IPS-11a (cell line): ENCODE results near the gene FHL1.
"Not testable (repeated sequence)": the region's sequence is repeated elsewhere in the genome, so short reads cannot be mapped to it uniquely, and the experiment has no call there.

Experiments
- H3K4me3 ChIP-seq: one replicate; pipeline ENCODE4 v1.5.1; 2013; ENCODE audit warnings: low read depth, low read length, control low read depth

Gene FHL1

GRCh38 chrX:136206916-136207315 is 59.6 kb downstream of the FHL1 start:
- H3K4me3 ChIP-seq = no peak overlapping the region

- H3K4me3 ChIP-seq = no peak overlapping the region
Observed at GRCh38 chrX:136207546-136207945, 60.2 kb downstream of the FHL1 start.

GRCh38 chrX:136209016-136209738 is 61.8 kb downstream of the FHL1 start:
- no peak overlapping the region for H3K4me3 ChIP-seq

GRCh38 chrX:136209751-136210150 is 62.4 kb downstream of the FHL1 start:
- H3K4me3 ChIP-seq = no peak overlapping the region

GRCh38 chrX:136210243-136210642 is 62.9 kb downstream of the FHL1 start:
- H3K4me3 ChIP-seq = no peak overlapping the region

- H3K4me3 ChIP-seq = no peak overlapping the region
Observed at GRCh38 chrX:136210806-136211205, 63.5 kb downstream of the FHL1 start.

- no peak overlapping the region for H3K4me3 ChIP-seq
Observed at GRCh38 chrX:136211766-136212556, 64.6 kb downstream of the FHL1 start.

- no peak overlapping the region for H3K4me3 ChIP-seq
Observed at GRCh38 chrX:136212557-136213111, 65.3 kb downstream of the FHL1 start.

- no peak overlapping the region for H3K4me3 ChIP-seq
Observed at GRCh38 chrX:136214551-136214950, 67.2 kb downstream of the FHL1 start.

- no peak overlapping the region for H3K4me3 ChIP-seq
Observed at GRCh38 chrX:136215559-136215958, 68.2 kb downstream of the FHL1 start.

GRCh38 chrX:136219893-136220292 is 72.6 kb downstream of the FHL1 start:
- no peak overlapping the region for H3K4me3 ChIP-seq

GRCh38 chrX:136220540-136220939 is 73.2 kb downstream of the FHL1 start:
- no peak overlapping the region for H3K4me3 ChIP-seq

- H3K4me3 ChIP-seq = no peak overlapping the region
Observed at GRCh38 chrX:136220951-136221350, 73.6 kb downstream of the FHL1 start.

GRCh38 chrX:136221851-136222513 is 74.6 kb downstream of the FHL1 start:
- no peak overlapping the region for H3K4me3 ChIP-seq

GRCh38 chrX:136227074-136227473 is 79.7 kb downstream of the FHL1 start:
- H3K4me3 ChIP-seq = no peak overlapping the region

- H3K4me3 ChIP-seq = no peak overlapping the region
Observed at GRCh38 chrX:136227948-136228838, 80.9 kb downstream of the FHL1 start.

GRCh38 chrX:136228839-136229207 is 81.5 kb downstream of the FHL1 start:
- no peak overlapping the region for H3K4me3 ChIP-seq

- H3K4me3 ChIP-seq = no peak overlapping the region
Observed at GRCh38 chrX:136237074-136237473, 89.7 kb downstream of the FHL1 start.

GRCh38 chrX:136237849-136238248 is 90.5 kb downstream of the FHL1 start:
- H3K4me3 ChIP-seq = not testable (repeated sequence)

- H3K4me3 ChIP-seq = no peak overlapping the region
Observed at GRCh38 chrX:136246201-136246600, 98.9 kb downstream of the FHL1 start.
